Fibroblast of villous mesenchyme (primary cell): ENCODE results near the gene SNX14. TPM values are rescaled to one million over a fixed set of nuclear protein-coding genes. Genes with fewer than 3 reads are reported as not detected.
A peak's percentile ranks its signal among the peaks of the same experiment; 100 is the strongest.

Experiments used
- DNase-seq: peaks from one replicate; pipeline ENCODE4 v3.0.0-alpha.2; 2010; ENCODE audit warnings: low read depth
- H3K4me3 ChIP-seq: 2 replicates; pipeline ENCODE4 v1.5.1; 2011; ENCODE audit warnings: low read depth, mild to moderate bottlenecking, low read length
- total RNA-seq: library from RNA; depleted of rRNA; stranded (reverse); fragments of >200 nt; gene quantifications from 2 replicates; pipeline ENCODE4 v1.2.3, GENCODE V29; 2012
- TF ChIP-seq, protein P1 (sequence below): IDR thresholded peaks from 2 replicates; pipeline ENCODE4 v1.5.1; 2012; ENCODE audit warnings: low read depth, mild to moderate bottlenecking, low read length; ENCODE audit not compliant: insufficient read depth

The SNX14 gene
- total RNA-seq, 1 donor = 151 TPM

DNA sequence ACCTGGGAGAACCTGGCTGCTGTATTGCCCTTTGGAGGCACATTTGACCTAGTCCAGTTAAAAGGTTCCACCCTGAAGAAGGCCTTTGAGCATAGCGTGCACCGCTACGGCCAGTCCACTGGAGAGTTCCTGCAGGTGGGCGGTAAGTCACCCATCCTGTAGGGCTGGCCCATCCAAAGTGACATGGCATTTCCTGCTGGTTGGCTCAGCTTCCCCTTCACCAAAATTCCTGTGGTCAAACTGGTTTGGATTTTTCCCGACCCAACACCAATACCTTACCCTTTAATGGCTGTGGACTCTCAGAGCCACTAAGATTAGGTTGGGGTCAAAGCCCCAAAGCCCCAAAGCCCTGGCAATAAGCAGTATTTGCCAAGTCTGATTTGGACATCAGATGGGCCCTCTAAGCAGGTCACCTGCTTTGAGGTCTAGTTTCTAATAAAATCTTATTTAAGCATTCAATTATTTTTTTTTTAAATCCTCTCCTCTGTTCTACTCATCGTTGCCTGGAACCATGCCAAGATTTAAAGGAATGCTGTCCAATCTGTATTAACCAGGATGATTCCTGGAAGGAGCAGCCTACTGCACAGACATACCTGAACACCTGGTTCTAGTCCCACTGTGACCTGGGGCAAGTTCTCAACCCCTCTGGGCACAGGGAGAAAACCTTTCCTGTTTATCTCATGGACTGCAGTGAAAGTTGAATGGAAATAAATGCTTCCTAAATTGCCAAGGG lies 103.0 kb downstream of the SNX14 start:
- H3K4me3 ChIP-seq = no peak overlapping the region
- DNase-seq = no peak
- TF ChIP-seq, protein P1, sequence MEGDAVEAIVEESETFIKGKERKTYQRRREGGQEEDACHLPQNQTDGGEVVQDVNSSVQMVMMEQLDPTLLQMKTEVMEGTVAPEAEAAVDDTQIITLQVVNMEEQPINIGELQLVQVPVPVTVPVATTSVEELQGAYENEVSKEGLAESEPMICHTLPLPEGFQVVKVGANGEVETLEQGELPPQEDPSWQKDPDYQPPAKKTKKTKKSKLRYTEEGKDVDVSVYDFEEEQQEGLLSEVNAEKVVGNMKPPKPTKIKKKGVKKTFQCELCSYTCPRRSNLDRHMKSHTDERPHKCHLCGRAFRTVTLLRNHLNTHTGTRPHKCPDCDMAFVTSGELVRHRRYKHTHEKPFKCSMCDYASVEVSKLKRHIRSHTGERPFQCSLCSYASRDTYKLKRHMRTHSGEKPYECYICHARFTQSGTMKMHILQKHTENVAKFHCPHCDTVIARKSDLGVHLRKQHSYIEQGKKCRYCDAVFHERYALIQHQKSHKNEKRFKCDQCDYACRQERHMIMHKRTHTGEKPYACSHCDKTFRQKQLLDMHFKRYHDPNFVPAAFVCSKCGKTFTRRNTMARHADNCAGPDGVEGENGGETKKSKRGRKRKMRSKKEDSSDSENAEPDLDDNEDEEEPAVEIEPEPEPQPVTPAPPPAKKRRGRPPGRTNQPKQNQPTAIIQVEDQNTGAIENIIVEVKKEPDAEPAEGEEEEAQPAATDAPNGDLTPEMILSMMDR = no peak

DNA sequence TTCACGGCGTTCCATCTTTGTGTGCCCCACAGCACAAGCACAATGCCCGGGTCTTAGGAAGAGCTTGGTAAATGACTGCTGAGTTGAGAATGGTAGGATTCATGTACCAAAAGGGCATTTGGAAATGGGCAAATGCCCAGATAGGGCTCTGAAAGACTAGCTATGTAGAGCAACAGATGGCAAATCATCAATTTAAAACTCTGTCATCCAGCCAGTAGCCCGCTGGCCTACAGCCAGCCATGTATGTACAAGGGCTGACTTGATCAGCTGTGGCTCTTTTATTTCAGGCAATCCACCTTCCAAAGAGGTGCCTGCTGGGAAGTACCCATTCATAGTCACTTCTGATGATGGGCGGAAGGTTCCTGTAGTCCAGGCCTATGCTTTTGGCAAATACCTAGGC lies 108.7 kb downstream of the SNX14 start:
- TF ChIP-seq, protein P1 = no peak
- DNase-seq = no peak
- no peak overlapping the region for H3K4me3 ChIP-seq

DNA sequence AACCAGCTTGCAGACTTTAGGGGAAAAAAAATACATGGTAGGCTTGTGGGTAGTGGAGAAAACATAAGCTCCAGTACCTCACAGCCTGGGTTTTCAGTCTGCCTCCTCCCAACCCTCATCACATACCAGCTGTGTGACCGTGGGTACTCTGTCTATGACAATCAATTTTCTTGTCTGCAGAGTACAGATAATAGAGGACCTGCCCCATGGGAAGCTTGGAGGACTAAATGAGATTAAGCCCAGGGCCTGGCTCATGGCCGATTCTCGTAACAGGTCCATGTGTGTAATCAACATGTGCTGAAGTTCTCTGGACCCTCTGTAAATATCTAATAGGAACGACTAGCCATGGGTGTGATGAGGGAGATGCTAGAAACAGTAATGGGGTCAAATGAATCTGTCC lies 109.8 kb downstream of the SNX14 start:
- TF ChIP-seq, protein P1 = no peak
- no peak overlapping the region for H3K4me3 ChIP-seq
- no peak for DNase-seq

DNA sequence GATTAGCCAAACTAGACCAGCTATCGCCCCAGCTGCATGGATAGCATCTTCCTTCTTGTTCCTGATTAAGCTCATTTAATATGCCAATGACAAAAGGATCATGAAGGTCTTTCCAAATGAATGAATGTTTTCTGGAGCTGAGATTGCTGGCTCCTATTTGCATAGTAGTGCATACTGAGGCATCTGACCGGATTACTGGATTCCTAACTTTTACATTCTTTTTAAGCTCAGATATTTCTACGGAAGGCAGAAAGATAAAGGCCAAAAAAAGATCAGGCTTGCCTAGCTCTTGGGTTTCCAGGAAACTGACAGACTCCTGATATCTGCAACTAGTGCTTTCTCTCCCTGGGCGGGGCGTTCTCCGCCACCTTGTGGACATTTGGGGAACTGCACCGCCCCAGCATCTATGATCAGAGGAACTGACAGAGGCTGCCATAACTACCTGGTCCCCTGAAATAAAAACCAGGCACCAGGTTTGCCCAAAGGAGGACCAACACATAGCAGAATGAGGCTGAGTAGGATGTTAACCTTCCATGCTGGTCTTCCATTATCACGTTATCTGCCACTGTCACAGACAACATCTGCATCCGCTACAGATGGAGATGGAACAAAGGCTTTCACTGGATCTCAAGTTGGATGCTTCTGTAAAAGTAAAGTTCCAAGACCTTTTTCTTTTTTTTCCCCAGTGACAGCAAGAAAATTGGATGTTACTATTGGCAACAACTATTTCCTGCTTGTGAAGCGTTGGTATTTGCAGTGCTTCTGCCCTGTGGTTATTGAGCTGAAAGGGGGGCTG lies 110.6 kb downstream of the SNX14 start:
- no peak overlapping the region for H3K4me3 ChIP-seq
- DNase-seq = peak; percentile 80
- TF ChIP-seq, protein P1 = peak; percentile 100

DNA sequence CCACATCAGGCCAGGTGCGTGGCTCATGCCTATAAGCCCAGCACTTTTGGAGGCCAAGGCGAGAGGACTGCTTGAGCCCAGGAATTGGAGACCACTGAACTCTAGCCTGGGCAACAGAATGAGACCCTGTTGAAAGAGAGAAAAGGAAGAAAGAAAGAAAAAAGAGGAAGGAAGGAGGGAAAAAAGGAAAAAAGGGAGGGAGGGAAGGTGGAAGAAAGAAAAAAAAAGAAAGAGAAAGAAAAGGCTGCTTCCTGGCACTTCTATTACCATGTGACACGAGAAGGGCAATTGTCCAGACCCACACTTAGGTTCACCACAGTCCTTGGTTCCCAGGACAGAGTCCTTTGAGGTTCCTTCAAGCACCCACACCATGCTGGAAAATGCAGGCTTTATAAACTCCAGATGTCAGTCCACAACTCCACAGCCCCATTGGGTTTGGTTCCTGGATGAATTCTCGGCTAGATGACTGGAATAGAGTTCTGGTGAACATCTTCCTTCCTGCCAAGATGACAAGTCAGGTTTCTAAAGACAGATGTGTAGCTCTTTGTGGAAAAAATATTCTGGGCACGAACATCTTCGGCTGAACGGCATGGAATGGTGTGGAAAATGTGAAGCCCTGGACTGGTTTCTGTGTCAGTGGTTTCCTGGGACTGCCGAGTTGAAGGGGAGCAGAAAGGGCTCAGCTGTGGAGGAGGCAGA lies 111.3 kb downstream of the SNX14 start:
- TF ChIP-seq, protein P1 = no peak
- DNase-seq = peak; percentile 61
- H3K4me3 ChIP-seq = no peak overlapping the region

DNA sequence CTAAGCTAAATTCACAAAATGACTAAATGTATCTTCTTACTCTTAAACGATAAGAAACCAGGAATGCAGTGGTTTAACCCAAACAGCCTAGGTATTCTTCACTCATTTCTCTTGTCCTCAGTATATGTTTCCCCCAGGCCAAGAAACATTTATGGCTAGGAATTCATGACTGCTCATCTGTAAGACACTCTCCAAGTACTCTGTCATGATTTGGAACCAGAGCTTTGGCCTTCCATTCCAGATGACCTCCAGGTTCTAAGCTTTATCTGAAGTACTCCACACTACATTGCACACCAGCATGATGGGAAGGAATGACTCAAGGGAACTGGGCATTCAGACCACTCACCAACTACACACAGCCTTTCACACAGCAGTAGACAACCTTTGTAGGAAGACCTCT lies 114.5 kb downstream of the SNX14 start:
- TF ChIP-seq, protein P1 = no peak
- no peak for DNase-seq
- H3K4me3 ChIP-seq = no peak overlapping the region
